ENCODE data around the gene CALD1.
A peak's percentile ranks its signal among the peaks of the same experiment; 100 is the strongest.

CALD1 gene

GRCh38 chr7:134870781-134871180, 91.3 kb downstream of the CALD1 start:
- no peaks in the 10 kb centered on the region for H4K20me1 ChIP-seq
- peaks cover 0 to 9% (median 4%) of the 10 kb centered on the region in 11 experiments; a peak in 7 of 22 replicates for H3K9me3 ChIP-seq (replicated peaks in 1 of 11)
- H3K4me2 ChIP-seq = peak overlapping the region; percentile 16 to 89 (median 80); a peak in 19 of 22 replicates
- peak overlapping the region in 2 of 10 experiments; percentile 10 to 15; a peak in 2 of 20 replicates for H3K4me3 ChIP-seq
- H3K4me1 ChIP-seq = peaks cover 40 to 84% (median 70%) of the 10 kb centered on the region in 10 experiments
- no peak for TF ChIP-seq Cebpa-rat (IDR thresholded peaks at IDR 0.05)
- H3K27me3 ChIP-seq = no peaks in the 10 kb centered on the region
- peaks cover 0 to 39% (median 0%) of the 10 kb centered on the region in 11 experiments; a peak in 7 of 22 replicates for H3K36me3 ChIP-seq
- peak overlapping the region in 1 of 11 experiments; percentile 40; a peak in 4 of 22 replicates for H3K9ac ChIP-seq
- H3K27ac ChIP-seq = peak overlapping the region in 6 of 11 experiments; percentile 63 to 78 (median 70); a peak in 11 of 22 replicates

GRCh38 chr7:134873253-134873652, 93.8 kb downstream of the CALD1 start:
- H3K9me3 ChIP-seq (replicated peaks in 1 of 11) = peaks cover 0 to 25% (median 10%) of the 10 kb centered on the region in 11 experiments; a peak in 9 of 22 replicates
- peak overlapping the region; percentile 55 to 89 (median 80) for H3K4me2 ChIP-seq
- peaks cover 0 to 40% (median 5%) of the 10 kb centered on the region in 11 experiments; a peak in 8 of 22 replicates for H3K36me3 ChIP-seq
- H3K4me1 ChIP-seq = peaks cover 37 to 66% (median 58%) of the 10 kb centered on the region in 10 experiments
- peak overlapping the region in 7 of 11 experiments; percentile 2 to 48 (median 20); a peak in 9 of 22 replicates for H3K9ac ChIP-seq
- no peaks in the 10 kb centered on the region for H4K20me1 ChIP-seq
- H3K27me3 ChIP-seq = no peaks in the 10 kb centered on the region
- peak overlapping the region in 9 of 11 experiments; percentile 11 to 78 (median 68); a peak in 17 of 22 replicates for H3K27ac ChIP-seq
- peak in 3 of 11 experiments; percentile 9 to 40 (median 35); a peak in 2 of 22 replicates for TF ChIP-seq Cebpa-rat (IDR thresholded peaks at IDR 0.05)
- peak overlapping the region in 6 of 10 experiments; percentile 8 to 41 (median 20); a peak in 7 of 20 replicates for H3K4me3 ChIP-seq

- H3K36me3 ChIP-seq = peaks cover 0 to 29% (median 5%) of the 10 kb centered on the region in 11 experiments; a peak in 8 of 22 replicates
- no peaks in the 10 kb centered on the region for H3K27me3 ChIP-seq
- H3K27ac ChIP-seq = peak overlapping the region in 9 of 11 experiments; percentile 10 to 78 (median 68); a peak in 17 of 22 replicates
- peak overlapping the region; percentile 55 to 89 (median 80) for H3K4me2 ChIP-seq
- peaks cover 37 to 56% (median 53%) of the 10 kb centered on the region in 10 experiments for H3K4me1 ChIP-seq
- TF ChIP-seq Cebpa-rat (IDR thresholded peaks at IDR 0.05) = no peak
- H3K4me3 ChIP-seq = peak overlapping the region in 2 of 10 experiments; percentile 29 to 31; a peak in 1 of 20 replicates
- H3K9me3 ChIP-seq (replicated peaks in 1 of 11) = peaks cover 0 to 30% (median 10%) of the 10 kb centered on the region in 11 experiments; a peak in 9 of 22 replicates
- H3K9ac ChIP-seq = peak overlapping the region in 9 of 11 experiments; percentile 19 to 56 (median 36); a peak in 10 of 22 replicates
- no peaks in the 10 kb centered on the region for H4K20me1 ChIP-seq
Observed at GRCh38 chr7:134874407-134874806, 95.0 kb downstream of the CALD1 start.

- TF ChIP-seq Cebpa-rat (IDR thresholded peaks at IDR 0.05) = no peak
- H3K9ac ChIP-seq = no peak overlapping the region
Observed at GRCh38 chr7:134875867-134876266, 96.4 kb downstream of the CALD1 start.

GRCh38 chr7:134878746-134879357, 99.4 kb downstream of the CALD1 start:
- H3K4me2 ChIP-seq = no peak overlapping the region

More at GRCh38 chr7:134875867-134876266, 96.4 kb downstream of the CALD1 start:
- peaks cover 35 to 41% (median 38%) of the 10 kb centered on the region in 10 experiments for H3K4me1 ChIP-seq
- H3K27ac ChIP-seq = no peak overlapping the region
- H3K4me2 ChIP-seq = no peak overlapping the region
- peaks cover 0 to 30% (median 10%) of the 10 kb centered on the region in 11 experiments; a peak in 9 of 22 replicates for H3K9me3 ChIP-seq (replicated peaks in 1 of 11)
- no peaks in the 10 kb centered on the region for H3K27me3 ChIP-seq
- no peak overlapping the region for H3K4me3 ChIP-seq
- H3K36me3 ChIP-seq = peaks cover 0 to 31% (median 5%) of the 10 kb centered on the region in 11 experiments; a peak in 8 of 22 replicates
- no peaks in the 10 kb centered on the region for H4K20me1 ChIP-seq

GRCh38 chr7:134879815-134880475, 100.5 kb downstream of the CALD1 start:
- no peaks in the 10 kb centered on the region for H3K27me3 ChIP-seq
- no peak overlapping the region for H3K4me2 ChIP-seq
- peaks cover 0 to 1% (median 0%) of the 10 kb centered on the region in 10 experiments; a peak in 3 of 20 replicates for H3K4me1 ChIP-seq
- TF ChIP-seq Cebpa-rat (IDR thresholded peaks at IDR 0.05) = no peak
- peaks cover 0 to 49% (median 5%) of the 10 kb centered on the region in 11 experiments; a peak in 8 of 22 replicates for H3K36me3 ChIP-seq
- no peak overlapping the region for H3K9ac ChIP-seq
- H3K4me3 ChIP-seq = no peak overlapping the region
- peaks cover 0 to 30% (median 10%) of the 10 kb centered on the region in 11 experiments; a peak in 9 of 22 replicates for H3K9me3 ChIP-seq (replicated peaks in 1 of 11)
- no peaks in the 10 kb centered on the region for H4K20me1 ChIP-seq
- H3K27ac ChIP-seq = no peak overlapping the region

More at GRCh38 chr7:134878746-134879357, 99.4 kb downstream of the CALD1 start:
- H3K4me1 ChIP-seq = peaks cover 5 to 11% (median 9%) of the 10 kb centered on the region in 10 experiments
- H3K27me3 ChIP-seq = no peaks in the 10 kb centered on the region
- H3K36me3 ChIP-seq = peaks cover 0 to 43% (median 5%) of the 10 kb centered on the region in 11 experiments; a peak in 8 of 22 replicates
- TF ChIP-seq Cebpa-rat (IDR thresholded peaks at IDR 0.05) = no peak
- no peak overlapping the region for H3K9ac ChIP-seq
- H4K20me1 ChIP-seq = no peaks in the 10 kb centered on the region
- H3K4me3 ChIP-seq = no peak overlapping the region
- peaks cover 0 to 30% (median 10%) of the 10 kb centered on the region in 11 experiments; a peak in 9 of 22 replicates for H3K9me3 ChIP-seq (replicated peaks in 1 of 11)
- no peak overlapping the region for H3K27ac ChIP-seq

GRCh38 chr7:134882481-134882880, 103.0 kb downstream of the CALD1 start:
- H3K27ac ChIP-seq = no peak overlapping the region
- no peak overlapping the region for H3K4me3 ChIP-seq
- no peak for TF ChIP-seq Cebpa-rat (IDR thresholded peaks at IDR 0.05)
- H3K4me1 ChIP-seq = peaks cover 13 to 25% (median 20%) of the 10 kb centered on the region in 10 experiments
- H3K4me2 ChIP-seq = no peak overlapping the region
- H3K9me3 ChIP-seq (replicated peaks in 1 of 11) = peaks cover 0 to 11% (median 0%) of the 10 kb centered on the region in 11 experiments; a peak in 2 of 22 replicates
- peaks cover 0 to 28% (median 0%) of the 10 kb centered on the region in 11 experiments; a peak in 4 of 22 replicates for H3K36me3 ChIP-seq
- H4K20me1 ChIP-seq = no peaks in the 10 kb centered on the region
- no peak overlapping the region for H3K9ac ChIP-seq
- no peaks in the 10 kb centered on the region for H3K27me3 ChIP-seq

GRCh38 chr7:134885967-134886352, 106.5 kb downstream of the CALD1 start:
- no peaks in the 10 kb centered on the region for H3K27me3 ChIP-seq
- no peaks in the 10 kb centered on the region for H4K20me1 ChIP-seq
- peaks cover 0 to 38% (median 9%) of the 10 kb centered on the region in 11 experiments; a peak in 7 of 22 replicates for H3K36me3 ChIP-seq
- H3K9me3 ChIP-seq (replicated peaks in 1 of 11) = peaks cover 0 to 4% (median 0%) of the 10 kb centered on the region in 11 experiments; a peak in 2 of 22 replicates
- peak overlapping the region in 9 of 11 experiments; percentile 5 to 63 (median 40); a peak in 13 of 22 replicates for H3K9ac ChIP-seq
- peak in 5 of 11 experiments; percentile 18 to 61 (median 41); a peak in 4 of 22 replicates for TF ChIP-seq Cebpa-rat (IDR thresholded peaks at IDR 0.05)
- peak overlapping the region in 10 of 11 experiments; percentile 19 to 73 (median 64); a peak in 18 of 22 replicates for H3K27ac ChIP-seq
- H3K4me2 ChIP-seq = peak overlapping the region; percentile 40 to 78 (median 55)
- H3K4me1 ChIP-seq = peaks cover 20 to 33% (median 29%) of the 10 kb centered on the region in 10 experiments
- no peak overlapping the region; a peak in 1 of 20 replicates for H3K4me3 ChIP-seq

Measured in BLaER1 treated with 17β-estradiol and CSF1 and Interleukin-3, amounts not matched to agents 10 nM and 100 nM (cell line).